HFF-Myc (cell line): ENCODE results near the gene SNPH.

Experiments
- DNase-seq: peaks from one replicate; pipeline ENCODE4 v3.0.0-alpha.2; 2011; ENCODE audit warnings: low read depth; ENCODE audit errors: extremely low read depth
- H3K4me3 ChIP-seq: replicated peaks from 2 replicates; pipeline ENCODE4 v1.5.1; 2011; ENCODE audit warnings: low read depth, mild to moderate bottlenecking, control low read depth, low read length
- TF ChIP-seq, protein P1 (sequence below): IDR thresholded peaks from 2 replicates; pipeline ENCODE4 v1.5.1; 2012; ENCODE audit warnings: mild to moderate bottlenecking, low read depth, low read length, control low read depth; ENCODE audit errors: missing control alignments

SNPH gene

DNA sequence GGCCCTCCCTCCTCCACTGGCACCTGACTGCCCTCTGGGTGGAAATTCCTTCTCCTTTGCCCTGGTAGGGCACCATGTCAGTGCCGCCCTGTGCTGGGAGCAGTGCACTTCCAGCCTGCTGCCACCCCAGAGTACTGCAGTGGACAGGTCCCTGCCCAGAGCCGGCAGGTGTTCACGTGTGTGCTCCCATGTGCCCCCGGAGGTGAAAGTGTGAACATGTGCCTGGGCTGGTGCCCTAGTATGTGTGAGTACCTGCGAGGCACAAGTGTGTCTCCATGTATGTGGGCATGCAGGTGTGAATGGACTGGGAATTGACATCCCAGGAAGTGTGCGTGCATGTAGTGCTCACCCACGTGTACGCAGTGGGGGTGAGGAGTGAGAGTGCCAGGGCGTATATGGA lies 33.4 kb downstream of the SNPH start:
- DNase-seq, result no peak
- no peak overlapping the region for H3K4me3 ChIP-seq
- TF ChIP-seq, protein P1, sequence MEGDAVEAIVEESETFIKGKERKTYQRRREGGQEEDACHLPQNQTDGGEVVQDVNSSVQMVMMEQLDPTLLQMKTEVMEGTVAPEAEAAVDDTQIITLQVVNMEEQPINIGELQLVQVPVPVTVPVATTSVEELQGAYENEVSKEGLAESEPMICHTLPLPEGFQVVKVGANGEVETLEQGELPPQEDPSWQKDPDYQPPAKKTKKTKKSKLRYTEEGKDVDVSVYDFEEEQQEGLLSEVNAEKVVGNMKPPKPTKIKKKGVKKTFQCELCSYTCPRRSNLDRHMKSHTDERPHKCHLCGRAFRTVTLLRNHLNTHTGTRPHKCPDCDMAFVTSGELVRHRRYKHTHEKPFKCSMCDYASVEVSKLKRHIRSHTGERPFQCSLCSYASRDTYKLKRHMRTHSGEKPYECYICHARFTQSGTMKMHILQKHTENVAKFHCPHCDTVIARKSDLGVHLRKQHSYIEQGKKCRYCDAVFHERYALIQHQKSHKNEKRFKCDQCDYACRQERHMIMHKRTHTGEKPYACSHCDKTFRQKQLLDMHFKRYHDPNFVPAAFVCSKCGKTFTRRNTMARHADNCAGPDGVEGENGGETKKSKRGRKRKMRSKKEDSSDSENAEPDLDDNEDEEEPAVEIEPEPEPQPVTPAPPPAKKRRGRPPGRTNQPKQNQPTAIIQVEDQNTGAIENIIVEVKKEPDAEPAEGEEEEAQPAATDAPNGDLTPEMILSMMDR, result peak; percentile 28

DNA sequence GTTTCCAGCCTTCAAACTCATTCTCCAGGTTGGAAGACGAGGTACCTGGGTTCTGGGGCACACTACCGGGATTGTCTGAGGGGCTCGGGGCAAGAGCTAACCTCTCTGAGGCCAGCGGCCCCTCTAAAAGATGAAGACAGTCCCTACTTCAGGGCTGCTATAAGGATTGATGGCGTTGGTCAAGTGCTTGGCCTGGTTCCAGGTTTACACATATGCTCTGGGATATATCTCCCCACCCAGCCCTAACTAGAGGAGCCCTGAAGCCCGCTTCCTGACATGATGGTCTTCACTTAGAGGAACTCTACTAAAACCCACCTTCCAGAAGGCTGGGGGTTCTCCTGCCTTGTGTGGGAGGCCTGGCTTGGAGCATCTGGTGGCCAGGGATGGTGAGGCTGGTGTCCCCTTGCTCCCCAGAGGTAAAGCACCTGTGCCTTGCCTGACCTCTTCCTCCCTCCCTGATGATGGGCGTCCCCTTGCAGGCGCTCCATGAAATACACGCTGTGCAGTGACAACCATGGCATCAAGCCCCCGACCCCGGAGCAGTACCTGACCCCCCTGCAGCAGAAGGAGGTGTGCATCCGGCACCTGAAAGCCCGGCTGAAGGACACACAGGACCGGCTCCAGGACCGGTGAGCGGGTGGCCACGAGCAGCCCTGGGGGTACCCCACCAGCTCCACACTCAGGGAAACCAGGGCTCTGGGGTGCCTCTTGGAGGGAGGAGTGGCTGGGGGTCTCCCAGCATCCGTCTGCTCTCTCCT lies 34.2 kb downstream of the SNPH start:
- DNase-seq, result no peak
- TF ChIP-seq, protein P1, result no peak
- H3K4me3 ChIP-seq, result no peak overlapping the region

DNA sequence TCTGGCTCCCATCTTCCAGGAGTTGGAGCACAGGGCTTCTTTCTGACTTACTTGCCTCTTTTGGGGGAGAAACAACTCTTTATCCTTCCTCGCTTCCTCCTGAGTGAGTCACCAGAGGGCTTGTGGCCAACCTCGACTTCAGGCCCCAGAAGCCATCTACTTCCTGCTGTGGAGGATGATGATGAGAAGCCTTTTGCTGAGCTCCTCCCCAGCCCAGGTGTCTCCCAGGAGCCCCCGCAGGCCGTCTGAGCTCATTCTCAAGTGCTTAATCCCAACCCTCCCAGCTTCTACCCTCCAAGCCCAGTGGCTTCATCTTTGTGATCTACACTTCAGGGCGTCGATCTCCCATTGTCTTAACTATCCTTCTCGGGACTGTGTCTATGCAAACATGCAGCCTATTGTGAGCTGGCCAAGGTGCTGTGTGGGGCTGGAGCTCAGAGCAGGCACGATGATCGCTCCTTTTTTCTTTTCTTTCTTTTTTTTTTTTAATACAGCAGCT lies 35.0 kb downstream of the SNPH start:
- TF ChIP-seq, protein P1, result no peak
- no peak overlapping the region for H3K4me3 ChIP-seq
- DNase-seq, result no peak

DNA sequence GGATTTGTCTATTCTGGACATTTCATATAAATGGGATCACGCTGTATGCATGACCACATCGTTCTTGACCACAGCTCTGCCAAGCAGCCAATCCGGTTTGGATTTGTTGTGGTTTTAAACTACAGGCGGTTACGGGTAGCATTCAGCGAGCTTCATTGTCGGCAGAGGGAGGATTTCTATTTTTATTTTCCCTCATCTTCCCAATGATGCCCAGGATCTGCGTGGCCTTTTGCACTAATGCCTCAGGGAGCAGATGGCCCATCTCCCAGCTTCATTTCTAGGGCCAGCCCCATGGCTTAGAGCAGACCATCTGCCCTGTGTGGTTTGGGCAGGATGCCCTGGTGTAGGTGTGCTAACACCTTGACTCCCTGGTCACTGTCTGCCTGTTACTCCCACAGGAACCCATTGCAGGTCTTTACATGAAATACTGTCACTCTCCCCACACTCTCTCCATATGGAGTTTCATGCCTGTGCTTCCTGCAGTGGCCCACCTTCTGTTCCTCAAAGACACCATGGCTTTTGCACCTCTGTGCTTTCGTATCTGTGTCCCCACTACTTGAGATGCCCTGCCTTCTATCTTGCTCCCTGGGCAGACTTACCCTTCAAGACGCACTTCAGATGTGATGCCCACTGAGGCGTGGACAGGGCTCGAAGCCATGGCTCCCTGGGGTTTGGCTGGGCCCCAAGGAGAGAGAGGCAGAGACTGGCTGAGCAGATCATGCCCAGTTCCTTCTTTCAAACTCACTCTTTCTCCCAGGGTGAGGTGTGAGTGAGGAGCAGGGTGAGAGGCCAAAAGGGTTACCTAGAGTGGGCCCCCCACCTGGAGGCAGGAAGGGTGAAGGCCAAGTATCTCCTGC lies 36.8 kb downstream of the SNPH start:
- no peak overlapping the region for H3K4me3 ChIP-seq
- TF ChIP-seq, protein P1, result no peak
- DNase-seq, result no peak

DNA sequence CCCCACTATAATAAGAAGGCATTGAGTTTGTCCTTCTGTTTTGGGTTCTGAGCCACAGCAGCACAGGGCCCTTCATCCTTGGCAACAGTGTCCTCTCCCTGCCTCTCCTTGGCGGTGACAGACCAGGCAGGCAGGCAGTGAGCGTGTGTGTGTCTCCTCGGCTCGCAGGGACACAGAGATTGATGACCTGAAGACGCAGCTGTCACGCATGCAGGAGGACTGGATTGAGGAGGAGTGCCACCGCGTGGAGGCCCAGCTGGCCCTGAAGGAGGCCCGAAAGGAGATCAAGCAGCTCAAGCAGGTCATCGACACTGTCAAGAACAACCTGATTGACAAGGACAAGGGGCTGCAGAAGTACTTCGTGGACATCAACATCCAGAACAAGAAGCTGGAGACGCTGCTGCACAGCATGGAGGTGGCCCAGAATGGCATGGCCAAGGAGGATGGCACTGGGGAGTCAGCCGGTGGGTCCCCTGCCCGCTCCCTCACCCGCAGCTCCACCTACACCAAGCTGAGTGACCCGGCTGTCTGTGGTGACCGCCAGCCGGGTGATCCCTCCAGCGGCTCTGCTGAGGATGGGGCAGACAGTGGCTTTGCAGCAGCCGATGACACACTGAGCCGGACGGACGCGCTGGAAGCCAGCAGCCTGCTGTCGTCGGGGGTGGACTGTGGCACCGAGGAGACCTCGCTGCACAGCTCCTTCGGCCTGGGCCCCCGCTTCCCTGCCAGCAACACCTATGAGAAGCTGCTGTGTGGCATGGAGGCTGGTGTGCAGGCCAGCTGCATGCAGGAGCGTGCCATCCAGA lies 38.8 kb downstream of the SNPH start:
- TF ChIP-seq, protein P1, result no peak
- DNase-seq, result no peak
- no peak overlapping the region for H3K4me3 ChIP-seq

DNA sequence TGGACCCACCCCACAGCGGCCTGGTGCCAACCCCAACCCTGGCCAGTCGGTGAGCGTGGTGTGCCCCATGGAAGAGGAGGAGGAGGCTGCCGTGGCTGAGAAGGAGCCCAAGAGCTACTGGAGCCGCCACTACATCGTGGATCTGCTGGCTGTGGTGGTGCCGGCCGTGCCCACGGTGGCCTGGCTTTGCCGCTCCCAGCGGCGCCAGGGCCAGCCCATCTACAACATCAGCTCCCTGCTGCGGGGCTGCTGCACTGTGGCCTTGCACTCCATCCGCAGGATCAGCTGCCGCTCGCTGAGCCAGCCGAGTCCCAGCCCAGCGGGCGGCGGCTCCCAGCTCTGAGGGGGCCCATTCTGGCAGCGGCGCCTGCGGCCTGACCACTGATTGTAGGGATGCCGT lies 39.6 kb downstream of the SNPH start:
- no peak overlapping the region for H3K4me3 ChIP-seq
- DNase-seq, result no peak
- TF ChIP-seq, protein P1, result no peak
